Measurements from ENCODE around the gene DISC1.

Gene DISC1

DNA sequence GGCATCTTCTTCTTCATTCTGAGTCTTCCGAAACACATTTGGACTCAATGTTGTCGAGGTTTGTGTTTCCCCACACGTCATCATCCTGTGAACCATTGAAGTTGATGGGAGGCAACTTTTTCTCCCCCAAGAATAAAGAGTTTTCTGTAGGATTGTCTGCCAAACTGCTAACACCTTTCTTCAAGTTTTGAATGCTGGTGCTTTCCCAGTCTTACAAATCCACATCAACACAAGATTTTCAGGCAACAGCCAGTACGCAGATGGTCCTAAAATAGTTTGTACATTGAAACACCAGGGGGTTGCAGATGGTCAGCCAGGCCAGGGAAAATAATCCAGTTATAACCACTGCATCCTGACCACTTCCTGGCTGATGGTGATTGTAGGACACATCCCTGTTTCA, 187.9 kb downstream of the DISC1 start:
- no peak for DNase-seq (ENCODE audit: low spot score)

DNA sequence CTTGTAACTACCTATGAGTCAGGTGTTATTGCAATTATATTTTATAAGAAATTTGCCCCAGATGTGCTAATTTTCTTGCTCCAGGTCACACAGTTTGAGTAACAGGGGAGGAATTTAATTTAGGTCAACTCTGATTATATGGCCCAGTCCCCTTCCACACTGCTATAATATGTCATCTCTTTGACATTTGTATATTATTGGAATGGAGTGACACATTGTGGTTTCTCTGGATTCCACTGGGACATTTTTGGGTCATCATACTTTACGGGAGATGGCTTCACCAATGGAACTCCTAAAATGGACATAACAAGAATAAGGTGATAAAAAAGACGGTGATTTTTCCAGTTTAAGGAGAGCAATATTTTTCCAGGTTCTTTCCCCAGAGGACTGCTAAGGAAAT, 191.2 kb downstream of the DISC1 start:
- no peak for DNase-seq (ENCODE audit: low spot score)

DNA sequence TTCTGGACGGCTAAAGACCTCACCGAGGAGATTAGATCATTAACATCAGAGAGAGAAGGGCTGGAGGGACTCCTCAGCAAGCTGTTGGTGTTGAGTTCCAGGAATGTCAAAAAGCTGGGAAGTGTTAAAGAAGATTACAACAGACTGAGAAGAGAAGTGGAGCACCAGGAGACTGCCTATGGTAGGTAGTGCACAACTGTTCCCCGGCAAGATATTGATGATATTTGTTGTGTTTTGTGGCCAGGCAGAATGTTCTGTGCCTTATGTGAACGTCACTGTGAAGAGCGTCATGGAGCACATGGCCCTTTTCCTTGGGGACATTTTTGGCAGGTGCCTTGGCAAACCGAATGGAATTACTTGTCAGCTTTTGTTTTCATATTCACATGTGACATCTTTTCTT, 191.7 kb downstream of the DISC1 start:
- no peak for DNase-seq (ENCODE audit: low spot score)

- DNase-seq (ENCODE audit: low spot score), result no peak
Measured at GRCh38 chr1:231821281-231821680, 194.7 kb downstream of the DISC1 start.

- no peak for DNase-seq (ENCODE audit: low spot score)
Measured at GRCh38 chr1:231822041-231822440, 195.5 kb downstream of the DISC1 start.

DNA sequence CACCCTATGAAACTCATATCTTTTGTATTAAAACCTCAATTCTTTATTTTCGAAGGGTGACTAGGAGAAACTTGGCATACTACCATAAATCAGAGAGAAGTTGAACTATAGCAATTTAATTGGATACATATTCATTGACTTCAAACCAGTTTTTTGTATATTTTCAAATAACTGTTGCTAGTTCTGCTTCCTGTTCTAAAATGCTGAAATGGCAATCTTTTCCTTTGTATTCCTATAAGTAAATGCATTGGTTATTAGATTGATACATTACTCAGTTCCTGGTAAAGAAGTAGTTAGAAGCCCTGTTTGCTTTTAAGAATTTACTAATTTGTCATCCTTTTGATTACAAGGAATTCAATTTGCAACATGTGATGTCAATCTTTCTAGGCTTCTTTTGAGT, 200.0 kb downstream of the DISC1 start:
- no peak for DNase-seq (ENCODE audit: low spot score)

DNA sequence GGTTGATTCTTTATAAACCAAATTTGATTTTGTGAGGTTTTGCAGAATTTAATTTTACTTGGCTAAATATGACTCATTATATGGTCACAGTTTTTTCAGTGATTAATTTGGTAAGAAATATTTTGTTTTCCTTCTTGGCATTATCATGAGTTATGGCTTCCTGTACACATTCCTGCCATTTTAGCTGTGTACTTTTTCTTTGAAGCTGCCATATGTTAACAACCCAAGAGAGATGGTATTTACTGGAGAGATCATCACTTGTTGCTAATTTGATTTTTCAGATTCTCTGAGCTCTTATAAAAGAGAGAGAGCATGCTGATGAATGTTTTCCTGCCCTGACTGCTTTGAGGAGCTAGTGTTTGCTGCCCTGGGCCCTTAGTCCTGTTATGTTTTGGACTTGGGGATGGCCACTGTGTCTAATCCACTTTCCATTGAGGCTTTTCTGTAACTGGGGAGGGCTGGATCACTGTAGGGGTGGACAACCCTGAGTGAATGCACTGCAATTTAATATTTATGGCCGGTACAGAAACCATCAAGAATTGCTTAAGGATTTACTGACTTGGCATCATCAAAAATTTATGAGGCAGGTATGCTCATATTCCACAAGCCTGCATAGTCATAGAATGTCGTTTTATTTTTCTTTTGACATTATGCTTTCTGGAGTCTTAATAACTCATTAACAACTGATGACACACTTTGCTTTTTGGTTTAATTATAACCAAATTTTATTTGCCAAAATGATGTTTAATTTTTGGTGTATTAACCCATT, 200.9 kb downstream of the DISC1 start:
- DNase-seq (ENCODE audit: low spot score), result no peak

DNA sequence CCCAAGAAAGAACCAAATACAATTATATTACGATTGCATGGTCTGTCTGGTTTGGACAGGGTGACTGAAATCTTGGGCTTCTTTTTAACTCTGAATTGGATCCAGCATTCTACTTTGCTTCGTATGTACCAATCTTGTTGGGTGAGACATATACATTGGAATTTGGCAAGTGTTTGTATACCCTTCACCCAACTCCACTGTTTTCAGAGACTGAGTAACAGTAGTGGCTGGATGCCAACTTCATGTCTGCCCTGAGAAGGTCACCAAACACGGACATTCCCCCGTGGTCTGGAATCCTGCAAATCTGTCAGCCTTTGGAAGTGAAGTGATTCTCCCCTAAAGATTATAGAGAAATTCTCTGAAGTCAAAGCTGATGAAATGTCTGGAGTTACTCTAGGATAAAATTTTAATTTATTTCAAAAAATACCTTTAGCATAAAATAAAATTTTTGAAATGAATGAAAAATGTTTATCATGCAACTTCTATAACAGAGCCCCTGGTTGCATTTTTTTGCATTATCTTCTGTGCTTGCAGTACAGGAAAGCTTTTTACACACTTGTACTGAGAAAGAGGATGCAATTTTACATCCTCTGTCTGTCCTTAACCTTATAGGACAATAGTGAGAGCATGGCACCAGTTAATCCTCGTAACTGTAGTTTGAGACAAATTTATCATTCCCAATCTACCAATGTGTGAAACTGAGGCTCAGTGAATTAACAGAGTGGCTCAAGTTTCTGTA, 201.8 kb downstream of the DISC1 start:
- DNase-seq (ENCODE audit: low spot score), result no peak

DNA sequence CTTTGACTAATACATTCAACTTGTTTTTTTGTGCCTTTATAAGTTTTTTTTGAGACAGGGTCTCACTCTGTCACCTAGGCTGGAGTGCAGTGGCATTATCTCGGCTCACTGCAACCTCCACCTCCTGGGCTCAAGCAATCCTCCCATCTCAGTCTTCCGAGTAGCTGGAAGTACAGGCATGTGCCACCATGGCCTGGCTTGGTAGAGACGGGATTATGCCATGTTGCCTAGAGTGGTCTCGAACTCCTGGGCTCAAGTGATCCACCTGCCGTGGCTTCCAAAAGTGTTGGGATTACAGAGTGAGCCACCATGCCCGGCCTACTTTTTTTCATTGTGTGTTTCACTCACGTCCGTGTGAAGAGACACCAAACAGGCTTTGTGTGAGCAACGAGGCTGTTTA, 202.7 kb downstream of the DISC1 start:
- DNase-seq (ENCODE audit: low spot score), result no peak

GRCh38 chr1:231836227-231836893, 209.8 kb downstream of the DISC1 start:
- no peak for DNase-seq (ENCODE audit: low spot score)

- no peak for DNase-seq (ENCODE audit: low spot score)
Measured at GRCh38 chr1:231838521-231838920, 211.9 kb downstream of the DISC1 start.

GRCh38 chr1:231839999-231840398, 213.4 kb downstream of the DISC1 start:
- DNase-seq (ENCODE audit: low spot score), result no peak

DNA sequence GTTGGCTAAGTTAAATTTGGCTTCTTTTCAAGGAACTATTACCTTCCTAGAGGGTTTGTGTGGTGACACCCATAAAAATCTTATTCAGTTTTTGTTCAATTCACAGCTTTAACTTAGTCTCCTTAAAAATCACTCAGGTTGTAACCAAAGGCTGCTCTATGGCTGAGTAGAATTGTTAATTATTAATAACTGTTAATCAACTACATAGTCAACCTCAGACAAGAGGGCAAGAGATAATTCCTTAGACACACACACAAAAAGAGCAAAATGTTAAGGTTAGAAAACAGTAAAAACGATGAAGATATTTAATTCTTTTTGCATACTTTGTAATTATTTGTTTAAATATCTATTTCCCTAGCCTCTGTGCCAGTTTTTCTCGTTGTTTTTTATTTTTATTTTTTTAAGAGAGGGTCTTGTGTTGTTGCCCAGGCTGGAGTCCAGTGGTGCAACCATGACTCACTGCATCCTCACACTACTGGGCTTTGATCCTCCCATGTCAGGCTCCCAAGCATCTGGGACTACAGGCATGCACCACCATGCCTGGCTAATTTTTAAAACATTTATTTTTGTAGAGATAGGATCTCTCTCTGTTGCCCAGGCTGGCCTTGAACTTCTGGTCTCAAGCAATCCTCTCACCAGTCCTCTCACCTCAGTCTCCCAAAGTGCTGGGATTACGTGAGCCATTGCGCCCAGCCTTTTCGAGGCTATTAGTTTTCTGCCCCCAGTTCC, 215.2 kb downstream of the DISC1 start:
- no peak for DNase-seq (ENCODE audit: low spot score)

DNA sequence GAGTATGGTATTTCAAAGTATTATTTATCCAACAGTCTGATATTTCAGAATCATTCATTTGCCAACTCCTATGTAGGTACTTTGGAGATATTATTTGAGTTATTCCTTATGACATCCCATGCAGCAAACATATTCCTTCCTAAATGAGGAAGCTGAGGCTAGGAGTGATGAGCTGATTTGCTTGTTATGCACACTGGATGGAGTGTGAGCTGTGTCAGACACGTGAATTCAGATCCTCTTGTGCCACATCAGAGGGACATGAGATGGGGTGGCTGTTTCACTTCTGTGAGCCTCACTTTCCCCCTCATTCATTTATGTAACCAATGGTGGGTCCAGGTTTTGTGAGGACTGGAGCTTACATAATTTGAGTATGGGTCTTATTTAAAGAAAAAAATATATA, 215.9 kb downstream of the DISC1 start:
- DNase-seq (ENCODE audit: low spot score), result no peak

DNA sequence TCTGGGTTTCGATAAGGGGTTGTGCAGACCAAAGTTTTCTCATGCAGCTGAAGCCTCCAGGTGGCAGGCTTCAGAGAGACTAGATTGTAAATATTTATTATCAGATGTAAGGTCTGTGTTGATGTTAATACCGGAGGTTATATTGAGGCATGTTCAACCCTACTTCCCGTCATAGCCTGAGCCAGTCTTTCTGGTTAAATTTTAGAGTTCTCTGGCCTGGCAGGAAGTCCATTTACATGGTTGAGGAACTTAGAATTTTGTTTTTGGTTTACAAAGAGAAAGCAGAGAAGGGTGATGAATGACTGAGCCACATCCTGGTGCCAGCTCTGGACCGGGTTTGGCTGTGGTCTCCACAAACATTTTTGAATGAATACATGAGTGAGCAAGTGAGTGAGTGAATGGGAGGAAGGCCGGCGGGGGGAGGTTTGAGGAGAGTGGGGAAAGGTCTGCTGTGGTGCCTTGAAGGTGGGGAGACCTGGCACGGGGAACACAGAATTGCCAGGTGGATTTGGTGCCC, 218.5 kb downstream of the DISC1 start:
- DNase-seq (ENCODE audit: low spot score), result no peak

GRCh38 chr1:231847612-231848397, 221.2 kb downstream of the DISC1 start:
- DNase-seq (ENCODE audit: low spot score), result no peak

- no peak for DNase-seq (ENCODE audit: low spot score)
Measured at GRCh38 chr1:231849981-231850380, 223.4 kb downstream of the DISC1 start.

GRCh38 chr1:231850786-231851185, 224.2 kb downstream of the DISC1 start:
- no peak for DNase-seq (ENCODE audit: low spot score)

DNA sequence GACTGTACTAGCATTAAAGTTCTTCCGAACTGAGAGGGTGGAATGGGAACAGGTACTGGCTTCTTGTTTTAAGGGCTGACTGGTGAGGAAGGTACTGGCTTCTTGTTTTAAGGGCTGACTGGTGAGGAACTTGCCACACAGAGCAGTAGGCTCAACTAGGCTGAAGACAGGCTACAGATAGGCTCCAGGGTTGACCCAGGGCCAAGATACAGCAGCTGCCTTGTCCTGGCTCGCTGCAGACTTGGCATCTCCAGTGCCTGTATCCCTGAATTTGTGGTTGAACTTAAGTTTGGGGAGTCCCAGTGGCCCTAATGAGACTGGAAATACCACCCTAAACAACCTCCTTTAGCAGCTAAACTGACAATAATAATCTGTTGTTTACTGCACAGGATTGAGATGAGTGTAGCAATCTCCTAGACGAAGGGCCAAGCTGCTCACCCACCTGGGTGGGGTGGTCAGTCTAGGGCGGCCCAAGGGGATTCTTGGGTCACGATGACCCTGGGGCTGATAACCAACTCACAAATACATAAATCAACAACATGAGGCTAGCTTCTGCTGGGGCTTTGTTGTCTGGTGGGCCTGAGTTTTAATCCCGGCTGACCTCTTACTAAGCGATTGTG, 227.1 kb downstream of the DISC1 start:
- DNase-seq (ENCODE audit: low spot score), result no peak

DNA sequence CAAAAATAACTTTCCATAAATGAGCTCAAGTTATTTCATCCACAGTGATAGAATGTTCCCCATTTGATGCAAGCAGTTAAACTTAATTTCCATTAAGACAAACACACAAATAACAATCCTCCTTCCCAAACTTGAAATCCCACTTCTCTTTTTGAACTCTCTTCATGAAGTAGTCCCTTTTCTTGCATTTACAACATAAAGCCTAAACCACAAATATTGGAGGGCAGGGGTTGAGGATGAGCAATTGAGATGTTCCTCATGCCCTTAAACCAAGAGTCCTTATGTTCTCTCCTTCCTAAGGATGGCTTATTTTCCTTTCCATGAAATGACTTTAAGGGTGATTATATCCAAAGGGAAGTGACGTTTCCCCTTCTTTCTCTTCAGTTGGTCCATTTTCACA, 228.8 kb downstream of the DISC1 start:
- no peak for DNase-seq (ENCODE audit: low spot score)

GRCh38 chr1:231855926-231856325, 229.3 kb downstream of the DISC1 start:
- DNase-seq (ENCODE audit: low spot score), result no peak

Measured in Ammon's horn (tissue), 1 donor.